ENCODE measurements around the gene UFC1. TPM values are rescaled to one million over a fixed set of nuclear protein-coding genes. Genes with fewer than 3 reads are reported as not detected.

The UFC1 gene
- total RNA-seq (100 to 1,000 TPM in 2 of 5 donors, 10 to 100 TPM in 3; 82.9 to 109 (median 93.8) TPM), total RNA-seq (42.5 to 136 (median 81.0) reads per million in 29 experiments)
- total RNA-seq (2013): 101 TPM

GRCh38 chr1:161153682-161154337 lies at the start of gene UFC1:
Gene UFC1 (plus strand): TSS chr1:161153978. CDS start chr1:161153998, 20 bp downstream.
- H3K27ac Mint-ChIP-seq: peak within 1 kb of the TSS; percentile 99 to 100
- no peaks in the 10 kb centered on the region for H3K9me3 Mint-ChIP-seq
- whole genome bisulfite sequencing (ENCODE audit: insufficient coverage): 1% methylated on average over 31 of the region's 33 CpGs
- peak within 1 kb of the TSS; percentile 88 to 93 for H3K4me3 ChIP-seq (ENCODE audit: control insufficient read depth in 1 of 2, extremely low read depth in 1 of 2, low read length in 1 of 2)
- H3K27me3 Mint-ChIP-seq: no peaks in the 10 kb centered on the region
- H3K4me1 ChIP-seq (ENCODE audit: control insufficient read depth in 1 of 2, extremely low read depth in 1 of 2, insufficient read depth in 2 of 2, low read length in 2 of 2): peaks cover 12 to 19% of the 10 kb centered on the region in 2 experiments
- peaks cover 0 to 2% of the 10 kb centered on the region in 2 experiments for H3K27me3 ChIP-seq (replicated peaks in 1 of 2; ENCODE audit: control insufficient read depth in 2 of 2, extremely low read depth in 1 of 2, insufficient read depth in 2 of 2, low read length in 1 of 2)
- DNase-seq (peak; percentile 72 to 94 (median 82)), ATAC-seq (replicated peaks in 1 of 4) (peak; percentile 93 to 97 (median 96))
- ChIA-PET POLR2A (interaction anchor here (0.6 to 3.5 kb wide), 13 partner anchors 8 to 132 kb away, joined by 3 to 18 read pairs (median 3); partner anchors contain the start of genes DEDD (in 1 of the 2), PPOX (in 1 of the 2), TOMM40L (in 1 of the 2) and USF1 (in 1 of the 2)), CTCF (interaction anchor here in 1 of 2 donors (0.6 to 3.3 kb wide), 7 partner anchors 12 to 386 kb away, joined by 3 to 20 read pairs (median 4); partner anchors contain the start of genes DEDD, PPOX and TOMM40L)
- H3K4me1 Mint-ChIP-seq: peaks cover 27 to 34% (median 33%) of the 10 kb centered on the region in 3 donors
- peak within 1 kb of the TSS; percentile 94 to 98 (median 97) for H3K4me3 Mint-ChIP-seq
- no peaks in the 10 kb centered on the region for H3K9me3 ChIP-seq
- H3K36me3 ChIP-seq (ENCODE audit: control insufficient read depth in 2 of 2, extremely low read depth in 1 of 2, insufficient read depth in 1 of 2, low read length in 1 of 2): peaks cover 3 to 19% of the 10 kb centered on the region in 2 donors
- peaks cover 15% of the 10 kb centered on the region for H3K36me3 Mint-ChIP-seq
- H3K27ac ChIP-seq (ENCODE audit: low read length): peak within 1 kb of the TSS; percentile 97

GRCh38 chr1:161106431-161106830 lies 47.3 kb upstream of the UFC1 start:
- no peak overlapping the region for H3K27ac ChIP-seq (ENCODE audit: low read length)
- peaks cover 3 to 17% of the 10 kb centered on the region in 2 donors for H3K36me3 ChIP-seq (ENCODE audit: control insufficient read depth in 2 of 2, extremely low read depth in 1 of 2, insufficient read depth in 1 of 2, low read length in 1 of 2)
- H3K4me3 Mint-ChIP-seq: no peak overlapping the region
- no peak for DNase-seq
- H3K9me3 ChIP-seq: no peaks in the 10 kb centered on the region
- no peaks in the 10 kb centered on the region for H3K9me3 Mint-ChIP-seq
- H3K27me3 Mint-ChIP-seq: no peaks in the 10 kb centered on the region
- no peaks in the 10 kb centered on the region for H3K4me1 ChIP-seq (ENCODE audit: control insufficient read depth in 1 of 2, extremely low read depth in 1 of 2, insufficient read depth in 2 of 2, low read length in 2 of 2)
- ChIA-PET CTCF (no interaction called here), POLR2A (no interaction called here)
- H3K4me3 ChIP-seq (ENCODE audit: control insufficient read depth in 1 of 2, extremely low read depth in 1 of 2, low read length in 1 of 2): no peak overlapping the region
- peaks cover 17 to 29% (median 19%) of the 10 kb centered on the region in 3 donors for H3K4me1 Mint-ChIP-seq
- 83% methylated on average over 1 of the region's 1 CpG for WGBS (ENCODE audit: insufficient coverage)
- no peak for ATAC-seq (replicated peaks in 1 of 4)
- peak overlapping the region in 1 of 2 donors; percentile 51 for H3K27ac Mint-ChIP-seq
- peaks cover 28% of the 10 kb centered on the region for H3K36me3 Mint-ChIP-seq
- H3K27me3 ChIP-seq (replicated peaks in 1 of 2; ENCODE audit: control insufficient read depth in 2 of 2, extremely low read depth in 1 of 2, insufficient read depth in 2 of 2, low read length in 1 of 2): no peaks in the 10 kb centered on the region

- no peak overlapping the region for H3K4me3 ChIP-seq (ENCODE audit: control insufficient read depth in 1 of 2, extremely low read depth in 1 of 2, low read length in 1 of 2)
- H3K27me3 ChIP-seq (replicated peaks in 1 of 2; ENCODE audit: control insufficient read depth in 2 of 2, extremely low read depth in 1 of 2, insufficient read depth in 2 of 2, low read length in 1 of 2): no peaks in the 10 kb centered on the region
- no peak overlapping the region for H3K27ac Mint-ChIP-seq
- peaks cover 5 to 10% of the 10 kb centered on the region in 2 experiments for H3K4me1 ChIP-seq (ENCODE audit: control insufficient read depth in 1 of 2, extremely low read depth in 1 of 2, insufficient read depth in 2 of 2, low read length in 2 of 2)
- H3K27ac ChIP-seq (ENCODE audit: low read length): no peak overlapping the region
- ATAC-seq (replicated peaks in 1 of 4): no peak
- CTCF ChIA-PET: no interaction called here
- peaks cover 50 to 64% (median 53%) of the 10 kb centered on the region in 3 donors for H3K4me1 Mint-ChIP-seq
- WGBS (ENCODE audit: insufficient coverage): 100% methylated on average over 1 of the region's 3 CpGs
- POLR2A ChIA-PET: no interaction called here
- H3K4me3 Mint-ChIP-seq: no peak overlapping the region
- H3K36me3 ChIP-seq (ENCODE audit: control insufficient read depth in 2 of 2, extremely low read depth in 1 of 2, insufficient read depth in 1 of 2, low read length in 1 of 2): peaks cover 4 to 15% of the 10 kb centered on the region in 2 donors
- DNase-seq: no peak
- no peaks in the 10 kb centered on the region for H3K27me3 Mint-ChIP-seq
- no peaks in the 10 kb centered on the region for H3K9me3 ChIP-seq
- no peaks in the 10 kb centered on the region for H3K9me3 Mint-ChIP-seq
- peaks cover 17% of the 10 kb centered on the region for H3K36me3 Mint-ChIP-seq
Measured at GRCh38 chr1:161111117-161111516, 42.7 kb upstream of the UFC1 start.

GRCh38 chr1:161111527-161111926 lies 42.3 kb upstream of the UFC1 start:
- Mint-ChIP-seq H3K4me1 (peaks cover 51 to 64% (median 54%) of the 10 kb centered on the region in 3 donors), H3K9me3 (no peaks in the 10 kb centered on the region), H3K36me3 (peaks cover 13% of the 10 kb centered on the region), H3K27ac (no peak overlapping the region), H3K27me3 (no peaks in the 10 kb centered on the region), H3K4me3 (no peak overlapping the region)
- no peaks in the 10 kb centered on the region for H3K9me3 ChIP-seq
- H3K4me1 ChIP-seq (ENCODE audit: control insufficient read depth in 1 of 2, extremely low read depth in 1 of 2, insufficient read depth in 2 of 2, low read length in 2 of 2): peaks cover 7 to 14% of the 10 kb centered on the region in 2 experiments
- peaks cover 4 to 15% of the 10 kb centered on the region in 2 donors for H3K36me3 ChIP-seq (ENCODE audit: control insufficient read depth in 2 of 2, extremely low read depth in 1 of 2, insufficient read depth in 1 of 2, low read length in 1 of 2)
- no peak overlapping the region for H3K27ac ChIP-seq (ENCODE audit: low read length)
- POLR2A ChIA-PET: interaction anchor here in 1 of 2 donors (0.7 kb wide), 1 partner anchor 21 kb away, joined by 3 read pairs; the partner anchor contains the start of gene DEDD
- CTCF ChIA-PET: no interaction called here
- DNase-seq (no peak), ATAC-seq (replicated peaks in 1 of 4) (no peak)
- no CpG with 5 or more reads among the region's 2 CpGs for WGBS (ENCODE audit: insufficient coverage)
- no peak overlapping the region for H3K4me3 ChIP-seq (ENCODE audit: control insufficient read depth in 1 of 2, extremely low read depth in 1 of 2, low read length in 1 of 2)
- no peaks in the 10 kb centered on the region for H3K27me3 ChIP-seq (replicated peaks in 1 of 2; ENCODE audit: control insufficient read depth in 2 of 2, extremely low read depth in 1 of 2, insufficient read depth in 2 of 2, low read length in 1 of 2)

- CTCF ChIA-PET: no interaction called here
- DNase-seq (no peak), ATAC-seq (replicated peaks in 1 of 4) (no peak)
- H3K27me3 Mint-ChIP-seq: no peaks in the 10 kb centered on the region
- POLR2A ChIA-PET: interaction anchor here in 1 of 2 donors (1.2 kb wide), 1 partner anchor 9 kb away, joined by 3 read pairs; no protein-coding TSS in a partner anchor
- H3K9me3 Mint-ChIP-seq: no peaks in the 10 kb centered on the region
- peaks cover 10% of the 10 kb centered on the region for H3K36me3 Mint-ChIP-seq
- H3K4me1 ChIP-seq (ENCODE audit: control insufficient read depth in 1 of 2, extremely low read depth in 1 of 2, insufficient read depth in 2 of 2, low read length in 2 of 2): peaks cover 18 to 30% of the 10 kb centered on the region in 2 experiments
- H3K4me3 ChIP-seq (ENCODE audit: control insufficient read depth in 1 of 2, extremely low read depth in 1 of 2, low read length in 1 of 2): no peak overlapping the region
- 50% methylated on average over 1 of the region's 1 CpG for WGBS (ENCODE audit: insufficient coverage)
- H3K4me3 Mint-ChIP-seq: no peak overlapping the region
- no peak overlapping the region for H3K27ac Mint-ChIP-seq
- H3K27me3 ChIP-seq (replicated peaks in 1 of 2; ENCODE audit: control insufficient read depth in 2 of 2, extremely low read depth in 1 of 2, insufficient read depth in 2 of 2, low read length in 1 of 2): no peaks in the 10 kb centered on the region
- no peak overlapping the region for H3K27ac ChIP-seq (ENCODE audit: low read length)
- H3K36me3 ChIP-seq (ENCODE audit: control insufficient read depth in 2 of 2, extremely low read depth in 1 of 2, insufficient read depth in 1 of 2, low read length in 1 of 2): peaks cover 4 to 15% of the 10 kb centered on the region in 2 donors
- H3K9me3 ChIP-seq: no peaks in the 10 kb centered on the region
- H3K4me1 Mint-ChIP-seq: peaks cover 67 to 73% (median 69%) of the 10 kb centered on the region in 3 donors
Measured at GRCh38 chr1:161113915-161114314, 39.9 kb upstream of the UFC1 start.

- Histone ChIP-seq H3K9me3 (no peaks in the 10 kb centered on the region), H3K36me3 (ENCODE audit: control insufficient read depth in 2 of 2, extremely low read depth in 1 of 2, insufficient read depth in 1 of 2, low read length in 1 of 2) (peaks cover 4 to 15% of the 10 kb centered on the region in 2 donors), H3K4me3 (ENCODE audit: control insufficient read depth in 1 of 2, extremely low read depth in 1 of 2, low read length in 1 of 2) (no peak overlapping the region), H3K27ac (ENCODE audit: low read length) (no peak overlapping the region), H3K27me3 (replicated peaks in 1 of 2; ENCODE audit: control insufficient read depth in 2 of 2, extremely low read depth in 1 of 2, insufficient read depth in 2 of 2, low read length in 1 of 2) (no peaks in the 10 kb centered on the region), H3K4me1 (ENCODE audit: control insufficient read depth in 1 of 2, extremely low read depth in 1 of 2, insufficient read depth in 2 of 2, low read length in 2 of 2) (peaks cover 24 to 36% of the 10 kb centered on the region in 2 experiments)
- H3K4me1 Mint-ChIP-seq: peaks cover 72 to 73% (median 73%) of the 10 kb centered on the region in 3 donors
- H3K9me3 Mint-ChIP-seq: no peaks in the 10 kb centered on the region
- DNase-seq (no peak), ATAC-seq (replicated peaks in 1 of 4) (no peak)
- CTCF ChIA-PET: no interaction called here
- no CpG with 5 or more reads among the region's 2 CpGs for WGBS (ENCODE audit: insufficient coverage)
- H3K27me3 Mint-ChIP-seq: no peaks in the 10 kb centered on the region
- no peak overlapping the region for H3K27ac Mint-ChIP-seq
- H3K36me3 Mint-ChIP-seq: peaks cover 5% of the 10 kb centered on the region
- POLR2A ChIA-PET: interaction anchor here (0.7 to 1.2 kb wide), 2 partner anchors 10 to 235 kb away, joined by 3 to 4 read pairs; no protein-coding TSS in a partner anchor
- H3K4me3 Mint-ChIP-seq: no peak overlapping the region
Measured at GRCh38 chr1:161114556-161114955, 39.2 kb upstream of the UFC1 start.

All from T-cell (primary cell).